WTC11 (cell line): ENCODE results near the gene TIE1.

Experiments
- MXD4 ChIP-seq: fragments of 250-450 bp; sonication (Bioruptor Pico); IDR thresholded peaks from 2 replicates; pipeline ENCODE4 v1.8.0; 2021; ENCODE audit warnings: mild to moderate bottlenecking, moderate library complexity, borderline replicate concordance
- RELA ChIP-seq: sonication (generic); formaldehyde crosslinking; IDR thresholded peaks from 2 replicates; pipeline ENCODE4 v1.8.1; 2022; ENCODE audit warnings: missing genetic modification reagents, mild to moderate bottlenecking, borderline replicate concordance
- ZNF138 ChIP-seq: sonication (generic); formaldehyde crosslinking; conservative IDR thresholded peaks from 2 replicates; pipeline ENCODE4 v1.8.1; 2022; ENCODE audit warnings: mild to moderate bottlenecking, moderate library complexity, missing genetic modification reagents

- no peak for TF ChIP-seq ZNF138
- no peak for TF ChIP-seq RELA (CRISPR knock-in tag)
- TF ChIP-seq MXD4: no peak
Measured at GRCh38 chr1:43255438-43256210, 45.2 kb upstream of the TIE1 start.
